Measurements from ENCODE around the gene QTRT2.

DNA sequence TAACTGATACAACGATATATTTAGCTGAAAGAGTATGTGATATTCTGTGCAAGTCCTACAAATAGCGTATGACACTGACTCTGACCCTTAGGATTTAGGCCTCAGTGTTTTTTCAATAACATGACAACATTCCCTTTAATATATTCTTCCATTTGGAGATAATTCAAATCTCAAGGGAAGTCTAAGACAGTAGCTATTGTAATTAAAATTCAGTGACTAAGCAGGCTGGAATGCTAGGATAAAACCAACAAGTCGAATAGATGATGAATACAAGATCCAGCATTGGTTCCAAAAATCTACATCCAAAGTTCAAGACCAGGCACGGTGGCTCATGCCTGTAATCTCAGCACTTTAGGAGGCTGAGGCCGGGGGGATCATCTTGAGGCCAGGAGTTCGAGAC lies 56.2 kb downstream of the QTRT2 start:
- TF ChIP-seq, protein P1, sequence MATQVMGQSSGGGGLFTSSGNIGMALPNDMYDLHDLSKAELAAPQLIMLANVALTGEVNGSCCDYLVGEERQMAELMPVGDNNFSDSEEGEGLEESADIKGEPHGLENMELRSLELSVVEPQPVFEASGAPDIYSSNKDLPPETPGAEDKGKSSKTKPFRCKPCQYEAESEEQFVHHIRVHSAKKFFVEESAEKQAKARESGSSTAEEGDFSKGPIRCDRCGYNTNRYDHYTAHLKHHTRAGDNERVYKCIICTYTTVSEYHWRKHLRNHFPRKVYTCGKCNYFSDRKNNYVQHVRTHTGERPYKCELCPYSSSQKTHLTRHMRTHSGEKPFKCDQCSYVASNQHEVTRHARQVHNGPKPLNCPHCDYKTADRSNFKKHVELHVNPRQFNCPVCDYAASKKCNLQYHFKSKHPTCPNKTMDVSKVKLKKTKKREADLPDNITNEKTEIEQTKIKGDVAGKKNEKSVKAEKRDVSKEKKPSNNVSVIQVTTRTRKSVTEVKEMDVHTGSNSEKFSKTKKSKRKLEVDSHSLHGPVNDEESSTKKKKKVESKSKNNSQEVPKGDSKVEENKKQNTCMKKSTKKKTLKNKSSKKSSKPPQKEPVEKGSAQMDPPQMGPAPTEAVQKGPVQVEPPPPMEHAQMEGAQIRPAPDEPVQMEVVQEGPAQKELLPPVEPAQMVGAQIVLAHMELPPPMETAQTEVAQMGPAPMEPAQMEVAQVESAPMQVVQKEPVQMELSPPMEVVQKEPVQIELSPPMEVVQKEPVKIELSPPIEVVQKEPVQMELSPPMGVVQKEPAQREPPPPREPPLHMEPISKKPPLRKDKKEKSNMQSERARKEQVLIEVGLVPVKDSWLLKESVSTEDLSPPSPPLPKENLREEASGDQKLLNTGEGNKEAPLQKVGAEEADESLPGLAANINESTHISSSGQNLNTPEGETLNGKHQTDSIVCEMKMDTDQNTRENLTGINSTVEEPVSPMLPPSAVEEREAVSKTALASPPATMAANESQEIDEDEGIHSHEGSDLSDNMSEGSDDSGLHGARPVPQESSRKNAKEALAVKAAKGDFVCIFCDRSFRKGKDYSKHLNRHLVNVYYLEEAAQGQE (IDR thresholded peaks at IDR 0.05; ENCODE audit: borderline replicate concordance), result no peak
- TF ChIP-seq POLR2AphosphoS5 (IDR thresholded peaks at IDR 0.05), result no peak
